NCI-H2196 (cell line): Measurements from ENCODE around the gene RAD21L1.

Experiments
- DNase-seq: peaks from one replicate; lab custom pipeline; 2025; ENCODE audit not compliant: unreplicated experiment; lab: John Stamatoyannopoulos, UW

RAD21L1 gene

GRCh38 chr20:1269235-1269634, 43.4 kb downstream of the RAD21L1 start:
- DNase-seq: no peak

GRCh38 chr20:1269850-1270249, 44.0 kb downstream of the RAD21L1 start:
- no peak for DNase-seq

- DNase-seq: no peak
Measured at GRCh38 chr20:1272368-1273100, 46.7 kb downstream of the RAD21L1 start.

GRCh38 chr20:1273366-1273765, 47.5 kb downstream of the RAD21L1 start:
- DNase-seq: no peak

- peak; percentile 85 for DNase-seq
Measured at GRCh38 chr20:1274485-1275311, 48.9 kb downstream of the RAD21L1 start.

GRCh38 chr20:1275919-1276318, 50.1 kb downstream of the RAD21L1 start:
- no peak for DNase-seq

- DNase-seq: no peak
Measured at GRCh38 chr20:1277529-1278322, 51.9 kb downstream of the RAD21L1 start.

- no peak for DNase-seq
Measured at GRCh38 chr20:1278993-1279392, 53.1 kb downstream of the RAD21L1 start.

GRCh38 chr20:1280195-1281102, 54.6 kb downstream of the RAD21L1 start:
- no peak for DNase-seq

- DNase-seq: peak; percentile 33
Measured at GRCh38 chr20:1281279-1282057, 55.6 kb downstream of the RAD21L1 start.

GRCh38 chr20:1282966-1283365, 57.1 kb downstream of the RAD21L1 start:
- no peak for DNase-seq

GRCh38 chr20:1283522-1284510, 58.0 kb downstream of the RAD21L1 start:
- no peak for DNase-seq

GRCh38 chr20:1286267-1287024, 60.6 kb downstream of the RAD21L1 start:
- no peak for DNase-seq

- no peak for DNase-seq
Measured at GRCh38 chr20:1287306-1287705, 61.5 kb downstream of the RAD21L1 start.

- DNase-seq: no peak
Measured at GRCh38 chr20:1287787-1288569, 62.1 kb downstream of the RAD21L1 start.

- no peak for DNase-seq
Measured at GRCh38 chr20:1291191-1291741, 65.4 kb downstream of the RAD21L1 start.

GRCh38 chr20:1292620-1293019, 66.8 kb downstream of the RAD21L1 start:
- DNase-seq: no peak
